ENCODE measurements around the gene FXYD1.

GRCh38 chr19:35161434-35161743, 22.8 kb downstream of the FXYD1 start:
- TF ChIP-seq CTCF (IDR thresholded peaks at IDR 0.05) (no peak), POLR2A (IDR thresholded peaks at IDR 0.05) (no peak)

Measured in testis (tissue), 2 donors.